Measurements from ENCODE around the gene TMEM89. TPM values are rescaled to one million over a fixed set of nuclear protein-coding genes. Genes with fewer than 3 reads are reported as not detected.

The TMEM89 gene
- total RNA-seq, 2 experiments from 2014 or later = 0.43 TPM; not detected in 1

GRCh38 chr3:48647714-48648113, 26.1 kb upstream of the TMEM89 start:
- ChIA-PET CTCF (interaction anchor here (1.6 kb wide), 1 partner anchor 12 kb away, joined by 6 read pairs; the partner anchor contains the start of gene SLC26A6), POLR2A (interaction anchor here (1.0 kb wide), 1 partner anchor 8 kb away, joined by 3 read pairs; no protein-coding TSS in a partner anchor)
- no peaks in the 10 kb centered on the region for H3K27me3 Mint-ChIP-seq
- DNase-seq (no peak), ATAC-seq (no peak)
- H3K4me1 Mint-ChIP-seq (ENCODE audit: low read depth) = no peaks in the 10 kb centered on the region
- intact Hi-C loops (cut with micrococcal nuclease) = no loop called here
- TF ChIP-seq CTCF (IDR thresholded peaks at IDR 0.05) = no peak
- no peaks in the 10 kb centered on the region for H3K9me3 Mint-ChIP-seq
- H3K4me3 Mint-ChIP-seq = no peak overlapping the region
- H3K36me3 Mint-ChIP-seq (ENCODE audit: low read depth) = peaks cover 3% of the 10 kb centered on the region
- no peak overlapping the region for H3K27ac Mint-ChIP-seq

GRCh38 chr3:48644898-48645760, 23.6 kb upstream of the TMEM89 start:
- Mint-ChIP-seq H3K4me1 (ENCODE audit: low read depth) (no peaks in the 10 kb centered on the region), H3K27me3 (no peaks in the 10 kb centered on the region), H3K36me3 (ENCODE audit: low read depth) (peaks cover 6% of the 10 kb centered on the region), H3K4me3 (no peak overlapping the region), H3K27ac (no peak overlapping the region), H3K9me3 (no peaks in the 10 kb centered on the region)
- ChIA-PET CTCF (no interaction called here), POLR2A (interaction anchor here (0.8 to 1.7 kb wide), 5 partner anchors 9 to 32 kb away, joined by 3 to 5 read pairs (median 3); no protein-coding TSS in a partner anchor)
- ATAC-seq (no peak), DNase-seq (no peak)
- no peak for TF ChIP-seq CTCF (IDR thresholded peaks at IDR 0.05)
- intact Hi-C loops (cut with micrococcal nuclease) = no loop called here

- DNase-seq (no peak), ATAC-seq (no peak)
- Mint-ChIP-seq H3K4me1 (ENCODE audit: low read depth) (no peaks in the 10 kb centered on the region), H3K27ac (no peak overlapping the region), H3K36me3 (ENCODE audit: low read depth) (peaks cover 6% of the 10 kb centered on the region), H3K9me3 (no peaks in the 10 kb centered on the region), H3K27me3 (no peaks in the 10 kb centered on the region), H3K4me3 (no peak overlapping the region)
- no peak for TF ChIP-seq CTCF (IDR thresholded peaks at IDR 0.05)
- CTCF ChIA-PET = no interaction called here
- intact Hi-C loops (cut with micrococcal nuclease) = no loop called here
- POLR2A ChIA-PET = no interaction called here
Measured at GRCh38 chr3:48642605-48643004, 21.0 kb upstream of the TMEM89 start.

GRCh38 chr3:48641396-48641795, 19.8 kb upstream of the TMEM89 start:
- POLR2A ChIA-PET = interaction anchor here (0.8 kb wide), 1 partner anchor 12 kb away, joined by 3 read pairs; no protein-coding TSS in a partner anchor
- Mint-ChIP-seq H3K27me3 (no peaks in the 10 kb centered on the region), H3K27ac (no peak overlapping the region), H3K36me3 (ENCODE audit: low read depth) (peaks cover 6% of the 10 kb centered on the region), H3K4me3 (no peak overlapping the region), H3K9me3 (no peaks in the 10 kb centered on the region), H3K4me1 (ENCODE audit: low read depth) (peaks cover 8% of the 10 kb centered on the region)
- DNase-seq = no peak
- intact Hi-C loops (cut with micrococcal nuclease) = no loop called here
- no peak for ATAC-seq
- no peak for TF ChIP-seq CTCF (IDR thresholded peaks at IDR 0.05)
- CTCF ChIA-PET = no interaction called here

- Mint-ChIP-seq H3K36me3 (ENCODE audit: low read depth) (peaks cover 6% of the 10 kb centered on the region), H3K4me1 (ENCODE audit: low read depth) (peaks cover 14% of the 10 kb centered on the region), H3K4me3 (no peak overlapping the region), H3K27me3 (no peaks in the 10 kb centered on the region), H3K9me3 (no peaks in the 10 kb centered on the region), H3K27ac (no peak overlapping the region)
- no peak for DNase-seq
- no peak for ATAC-seq
- CTCF ChIA-PET = no interaction called here
- TF ChIP-seq CTCF (IDR thresholded peaks at IDR 0.05) = no peak
- intact Hi-C loops (cut with micrococcal nuclease) = no loop called here
- POLR2A ChIA-PET = interaction anchor here (0.6 to 1.6 kb wide), 4 partner anchors 8 to 345 kb away, joined by 3 to 6 read pairs (median 4); no protein-coding TSS in a partner anchor
Measured at GRCh38 chr3:48639944-48640606, 18.5 kb upstream of the TMEM89 start.
